OCI-LY7 (cell line): ENCODE measurements around the gene DIP2C.

Experiments used
- EZH2phosphoT487 ChIP-seq: fragments of 200-600 bp; sonication (generic); IDR thresholded peaks from 2 replicates; pipeline ENCODE4 v1.6.1; 2018; ENCODE audit warnings: low read depth, borderline replicate concordance, mild to moderate bottlenecking, mixed run types, antibody characterized with exemption, low read length, moderate library complexity, mixed read lengths
- TF ChIP-seq, protein P1 (sequence below): fragments of 200-600 bp; sonication (generic); conservative IDR thresholded peaks from 2 replicates; pipeline ENCODE4 v1.5.1; 2014; ENCODE audit warnings: mild to moderate bottlenecking, antibody characterized with exemption, low read length, moderate library complexity, mixed read lengths

DNA sequence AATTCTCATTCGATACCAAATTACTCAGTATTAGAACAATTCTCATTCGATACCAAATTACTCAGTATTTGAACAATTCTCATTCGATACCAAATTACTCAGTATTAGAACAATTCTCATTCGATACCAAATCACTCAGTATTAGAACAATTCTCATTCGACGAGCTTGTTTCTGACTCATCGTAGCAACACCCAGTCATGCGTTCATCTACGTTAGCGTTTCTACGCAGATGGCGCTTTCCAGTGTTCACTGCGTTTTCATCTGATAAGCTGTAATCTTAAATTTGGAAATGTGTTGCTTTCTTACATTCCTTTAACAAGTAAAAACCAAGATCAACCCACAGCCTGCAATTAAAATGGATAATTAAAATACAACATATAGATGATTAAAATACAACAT is 277.9 kb downstream of the DIP2C start:
- TF ChIP-seq, protein P1, sequence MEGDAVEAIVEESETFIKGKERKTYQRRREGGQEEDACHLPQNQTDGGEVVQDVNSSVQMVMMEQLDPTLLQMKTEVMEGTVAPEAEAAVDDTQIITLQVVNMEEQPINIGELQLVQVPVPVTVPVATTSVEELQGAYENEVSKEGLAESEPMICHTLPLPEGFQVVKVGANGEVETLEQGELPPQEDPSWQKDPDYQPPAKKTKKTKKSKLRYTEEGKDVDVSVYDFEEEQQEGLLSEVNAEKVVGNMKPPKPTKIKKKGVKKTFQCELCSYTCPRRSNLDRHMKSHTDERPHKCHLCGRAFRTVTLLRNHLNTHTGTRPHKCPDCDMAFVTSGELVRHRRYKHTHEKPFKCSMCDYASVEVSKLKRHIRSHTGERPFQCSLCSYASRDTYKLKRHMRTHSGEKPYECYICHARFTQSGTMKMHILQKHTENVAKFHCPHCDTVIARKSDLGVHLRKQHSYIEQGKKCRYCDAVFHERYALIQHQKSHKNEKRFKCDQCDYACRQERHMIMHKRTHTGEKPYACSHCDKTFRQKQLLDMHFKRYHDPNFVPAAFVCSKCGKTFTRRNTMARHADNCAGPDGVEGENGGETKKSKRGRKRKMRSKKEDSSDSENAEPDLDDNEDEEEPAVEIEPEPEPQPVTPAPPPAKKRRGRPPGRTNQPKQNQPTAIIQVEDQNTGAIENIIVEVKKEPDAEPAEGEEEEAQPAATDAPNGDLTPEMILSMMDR, result no peak
- TF ChIP-seq EZH2phosphoT487, result no peak
